Thyroid gland (tissue), 4 donors: ENCODE measurements around the gene PROK2.

Experiments
- POLR2A ChIP-seq, 2 donors: fragments of 450-650 bp; IDR thresholded peaks; one replicate each; pipeline ENCODE4 v1.6.1; 2017; ENCODE audit warnings: antibody characterized with exemption in 2 of 2, mild to moderate bottlenecking in 2 of 2, moderate library complexity in 1 of 2
- TF ChIP-seq, protein P1 (sequence below), 6 experiments: fragments of 200-600 bp in 3 of 6; fragments of 450-650 bp in 3 of 6; sonication (generic) in 3 of 6; IDR thresholded peaks; one replicate each; pipeline ENCODE4 v1.5.1; 2016 to 2019; ENCODE audit warnings: antibody characterized with exemption in 6 of 6, mild to moderate bottlenecking in 2 of 6, inconsistent platforms in 1 of 6, moderate library complexity in 1 of 6

DNA sequence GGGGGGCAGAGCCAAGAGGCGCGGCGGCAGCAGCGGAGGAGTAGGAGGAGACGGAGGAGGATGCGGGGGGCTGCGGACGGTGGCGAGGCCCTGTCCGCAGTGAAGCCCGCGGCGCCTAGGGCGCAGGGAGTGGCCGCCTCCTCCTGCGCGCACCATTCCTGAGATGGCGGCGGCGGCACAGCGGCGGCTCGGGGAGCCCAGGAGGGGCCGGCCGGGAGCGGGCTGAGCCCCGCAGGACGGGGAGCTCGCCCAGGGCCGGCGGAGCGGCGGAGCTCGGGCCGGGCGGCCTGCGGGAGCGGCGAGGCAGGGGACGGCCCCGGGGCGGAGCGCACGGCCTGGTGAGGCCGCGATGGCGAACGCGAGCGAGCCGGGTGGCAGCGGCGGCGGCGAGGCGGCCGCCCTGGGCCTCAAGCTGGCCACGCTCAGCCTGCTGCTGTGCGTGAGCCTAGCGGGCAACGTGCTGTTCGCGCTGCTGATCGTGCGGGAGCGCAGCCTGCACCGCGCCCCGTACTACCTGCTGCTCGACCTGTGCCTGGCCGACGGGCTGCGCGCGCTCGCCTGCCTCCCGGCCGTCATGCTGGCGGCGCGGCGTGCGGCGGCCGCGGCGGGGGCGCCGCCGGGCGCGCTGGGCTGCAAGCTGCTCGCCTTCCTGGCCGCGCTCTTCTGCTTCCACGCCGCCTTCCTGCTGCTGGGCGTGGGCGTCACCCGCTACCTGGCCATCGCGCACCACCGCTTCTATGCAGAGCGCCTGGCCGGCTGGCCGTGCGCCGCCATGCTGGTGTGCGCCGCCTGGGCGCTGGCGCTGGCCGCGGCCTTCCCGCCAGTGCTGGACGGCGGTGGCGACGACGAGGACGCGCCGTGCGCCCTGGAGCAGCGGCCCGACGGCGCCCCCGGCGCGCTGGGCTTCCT is 31.0 kb downstream of the PROK2 start, which contains the start of gene GPR27:
- TF ChIP-seq, protein P1, sequence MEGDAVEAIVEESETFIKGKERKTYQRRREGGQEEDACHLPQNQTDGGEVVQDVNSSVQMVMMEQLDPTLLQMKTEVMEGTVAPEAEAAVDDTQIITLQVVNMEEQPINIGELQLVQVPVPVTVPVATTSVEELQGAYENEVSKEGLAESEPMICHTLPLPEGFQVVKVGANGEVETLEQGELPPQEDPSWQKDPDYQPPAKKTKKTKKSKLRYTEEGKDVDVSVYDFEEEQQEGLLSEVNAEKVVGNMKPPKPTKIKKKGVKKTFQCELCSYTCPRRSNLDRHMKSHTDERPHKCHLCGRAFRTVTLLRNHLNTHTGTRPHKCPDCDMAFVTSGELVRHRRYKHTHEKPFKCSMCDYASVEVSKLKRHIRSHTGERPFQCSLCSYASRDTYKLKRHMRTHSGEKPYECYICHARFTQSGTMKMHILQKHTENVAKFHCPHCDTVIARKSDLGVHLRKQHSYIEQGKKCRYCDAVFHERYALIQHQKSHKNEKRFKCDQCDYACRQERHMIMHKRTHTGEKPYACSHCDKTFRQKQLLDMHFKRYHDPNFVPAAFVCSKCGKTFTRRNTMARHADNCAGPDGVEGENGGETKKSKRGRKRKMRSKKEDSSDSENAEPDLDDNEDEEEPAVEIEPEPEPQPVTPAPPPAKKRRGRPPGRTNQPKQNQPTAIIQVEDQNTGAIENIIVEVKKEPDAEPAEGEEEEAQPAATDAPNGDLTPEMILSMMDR (IDR thresholded peaks at IDR 0.05), result no peak
- no peak for TF ChIP-seq POLR2A (IDR thresholded peaks at IDR 0.05)
